ENCODE results near the gene TLX2.
A peak's percentile ranks its signal among the peaks of the same experiment; 100 is the strongest.

Gene TLX2

DNA sequence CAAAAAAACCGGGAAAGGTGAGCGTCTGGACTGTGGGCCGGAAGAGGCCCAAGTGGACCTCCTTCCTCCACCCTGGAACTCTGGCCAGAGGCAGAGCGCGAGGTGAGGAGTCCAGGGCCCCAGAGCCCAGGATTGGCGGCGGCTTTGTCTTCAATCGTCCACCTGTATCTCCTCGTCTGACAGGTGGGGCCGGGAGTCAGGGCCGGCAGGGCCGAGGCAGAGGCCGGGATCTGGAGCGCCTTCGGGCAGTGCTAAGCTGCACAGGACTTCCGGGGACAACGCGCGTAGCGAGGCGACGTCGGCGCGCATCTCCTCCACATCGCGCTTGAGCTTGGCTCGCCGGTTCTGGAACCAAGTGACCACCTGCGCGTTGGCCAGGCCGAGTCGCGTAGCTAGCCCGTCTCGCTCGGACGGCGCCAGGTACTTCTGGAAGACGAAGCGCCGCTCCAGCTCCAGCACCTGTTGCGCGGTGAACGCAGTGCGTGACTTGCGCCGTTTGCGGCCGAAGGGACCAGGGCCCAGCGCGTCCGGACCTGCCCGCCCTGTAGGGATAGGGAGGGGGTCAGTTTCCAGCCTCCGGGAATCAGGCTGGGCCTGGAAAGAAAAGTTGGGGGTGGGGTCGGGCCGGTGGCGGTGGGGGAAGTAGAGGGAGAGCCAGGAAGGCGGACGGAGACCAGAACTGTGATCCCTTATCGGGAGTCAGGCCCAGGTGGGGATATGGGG, 16.3 kb upstream of the TLX2 start:
- no peak for DNase-seq

DNA sequence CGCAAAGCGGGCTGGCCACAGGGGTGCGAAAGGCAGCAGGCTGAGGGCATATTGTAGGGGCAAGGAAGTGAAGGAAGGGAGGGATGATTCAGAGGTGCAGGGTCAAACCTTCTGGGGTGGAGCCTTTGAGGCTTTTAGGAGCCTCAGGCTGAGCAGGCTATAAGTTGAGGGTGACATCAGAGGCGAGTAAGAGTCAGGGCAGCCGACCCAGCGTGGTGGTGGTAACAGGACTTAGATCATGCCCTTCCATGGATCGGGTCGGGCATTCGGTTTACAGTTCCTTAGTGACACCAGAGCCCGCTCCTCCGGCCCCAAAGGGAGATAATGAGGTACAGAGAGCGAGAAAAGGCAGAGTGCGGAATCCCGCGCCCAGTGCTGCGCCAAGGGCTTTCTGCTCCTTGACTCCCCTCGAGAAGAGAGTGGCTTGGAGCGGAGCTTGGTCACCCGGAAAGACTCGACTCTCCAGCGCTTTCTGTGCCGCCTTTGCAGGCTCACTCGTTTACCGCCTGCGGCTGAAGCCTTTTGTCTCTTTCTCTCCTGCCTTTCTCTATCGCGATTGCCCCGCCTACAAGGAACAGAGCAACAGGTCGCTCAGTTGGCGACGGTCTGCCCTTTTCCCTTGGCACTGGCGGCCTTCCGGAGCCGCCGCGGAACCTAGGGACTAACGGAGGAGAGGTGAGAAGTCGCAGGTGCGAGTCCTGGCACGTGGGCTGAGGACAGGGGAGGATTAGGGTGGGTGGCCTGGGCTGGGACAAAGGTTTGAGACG, 15.6 kb upstream of the TLX2 start:
- no peak for DNase-seq

DNA sequence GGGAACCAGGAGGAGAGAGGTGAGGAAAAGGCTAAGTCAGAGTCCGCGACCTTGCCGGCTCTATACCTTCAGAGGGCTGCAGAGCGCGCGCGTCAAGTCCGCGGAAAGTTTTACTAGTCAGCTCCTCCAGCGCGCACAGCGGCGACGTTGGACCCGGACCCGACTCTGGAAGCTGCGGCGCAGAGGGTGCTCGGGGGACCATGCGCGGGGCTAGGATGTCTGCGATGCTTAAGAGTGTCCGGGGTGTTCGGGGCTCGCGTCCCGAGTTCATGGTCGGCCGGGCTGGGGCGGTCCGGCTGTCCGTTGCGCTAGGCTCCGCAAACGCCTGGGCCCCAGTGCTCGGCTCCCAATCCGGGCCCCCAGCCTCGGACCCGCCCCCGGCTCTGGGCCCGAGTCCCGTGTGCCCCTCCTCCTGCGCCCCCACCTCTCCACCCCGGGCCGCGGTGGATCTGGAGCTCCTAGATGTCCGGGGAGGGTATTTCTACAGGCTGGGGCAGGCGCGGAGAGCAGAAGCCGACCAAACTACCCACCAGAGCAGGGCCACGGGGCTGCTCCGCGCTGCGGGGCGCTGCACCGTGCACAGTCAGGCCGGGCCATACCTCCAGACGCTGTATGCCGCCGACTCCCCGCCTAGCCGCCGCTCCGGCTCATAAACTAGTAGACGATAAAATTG, 14.8 kb upstream of the TLX2 start, which contains the start of gene LBX2:
Gene LBX2, minus strand, starts transcription at position 337 of the 673 bp plus-strand sequence. Its CDS starts 66 bp downstream, at position 271.
- no peak for DNase-seq

DNA sequence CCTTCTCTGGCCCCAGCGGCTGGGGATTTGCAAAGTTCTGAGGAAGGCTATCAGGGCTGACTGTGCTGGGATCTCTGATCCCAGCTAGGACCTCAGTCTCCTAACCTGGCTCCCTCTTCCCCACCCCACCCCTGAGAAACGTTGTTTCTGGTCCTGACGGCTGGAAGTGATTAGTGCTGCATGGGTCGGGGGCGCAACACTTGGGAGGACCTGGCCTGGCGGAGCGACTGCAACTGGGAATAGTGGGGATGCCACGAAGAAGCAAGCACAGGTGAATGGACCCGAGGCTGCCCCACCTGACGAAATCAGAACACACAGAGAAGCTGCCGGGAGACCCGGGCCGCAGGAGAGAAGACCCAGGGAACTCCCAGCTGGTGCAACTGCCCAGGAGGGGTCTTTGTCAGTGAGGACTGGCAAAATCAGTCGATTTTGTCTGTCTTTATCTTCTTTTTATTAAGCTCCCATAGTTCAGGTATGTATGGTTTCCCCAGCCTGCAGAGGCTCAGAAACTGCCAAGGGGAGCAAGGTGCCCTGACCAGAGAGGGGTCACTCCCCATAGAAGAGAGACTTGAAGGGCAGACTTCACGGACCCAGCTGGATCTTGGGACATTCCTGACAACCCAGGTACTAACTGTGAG, 14.2 kb upstream of the TLX2 start:
- no peak for DNase-seq

DNA sequence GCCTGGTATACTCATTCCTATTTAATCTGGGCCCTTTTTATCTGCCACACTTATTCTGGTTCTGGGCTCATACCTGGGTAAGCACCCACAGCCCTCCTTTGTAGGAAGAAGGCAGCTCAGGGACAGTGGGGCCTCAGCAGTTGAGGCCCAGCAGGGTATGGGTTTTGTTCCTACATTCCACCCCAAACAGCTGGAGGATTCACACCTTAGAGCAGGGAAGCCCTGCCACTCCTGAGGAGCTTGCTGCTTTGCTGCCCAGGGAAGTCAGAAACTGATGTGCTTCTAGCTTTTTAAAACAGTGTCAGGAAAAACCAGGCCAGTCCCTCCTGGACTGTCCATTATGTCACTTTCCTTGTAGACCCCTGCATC, 13.7 kb upstream of the TLX2 start:
- DNase-seq, result no peak

DNA sequence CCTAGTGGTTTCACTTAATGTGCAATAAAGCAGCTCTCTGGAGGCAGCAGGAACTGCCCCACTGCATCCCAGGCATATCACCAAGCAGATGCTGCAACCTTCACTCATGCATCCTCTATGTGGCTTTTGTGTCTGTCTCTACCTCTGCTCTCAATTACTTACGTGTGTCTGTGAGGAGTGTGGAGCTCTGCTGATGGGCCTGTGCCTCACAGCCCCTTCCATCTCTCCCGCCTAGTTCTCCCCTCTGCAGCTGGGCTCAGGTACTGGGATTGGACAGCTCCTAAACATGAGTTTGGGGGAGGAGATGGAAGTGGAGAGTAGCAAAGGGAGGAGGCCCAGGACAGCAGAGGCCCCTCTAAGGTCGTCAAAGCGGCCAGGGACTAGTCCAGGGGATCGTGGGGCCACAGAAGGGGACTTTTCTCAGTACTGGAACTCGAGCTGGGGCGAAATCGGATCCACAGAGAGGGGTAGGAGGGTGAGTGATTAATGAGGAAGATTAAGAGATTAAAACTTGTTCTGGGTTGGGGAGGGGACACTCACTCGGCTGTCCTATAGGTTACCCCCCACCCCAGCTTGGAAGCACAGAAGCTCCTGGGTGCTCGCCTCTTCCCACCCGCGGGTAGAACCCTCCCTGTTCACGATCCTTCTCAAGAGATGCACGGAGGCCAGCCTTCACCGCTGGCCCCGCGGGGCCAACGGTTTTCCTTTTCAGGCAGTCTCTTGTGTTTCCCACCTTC, 12.7 kb upstream of the TLX2 start:
- DNase-seq, result no peak

DNA sequence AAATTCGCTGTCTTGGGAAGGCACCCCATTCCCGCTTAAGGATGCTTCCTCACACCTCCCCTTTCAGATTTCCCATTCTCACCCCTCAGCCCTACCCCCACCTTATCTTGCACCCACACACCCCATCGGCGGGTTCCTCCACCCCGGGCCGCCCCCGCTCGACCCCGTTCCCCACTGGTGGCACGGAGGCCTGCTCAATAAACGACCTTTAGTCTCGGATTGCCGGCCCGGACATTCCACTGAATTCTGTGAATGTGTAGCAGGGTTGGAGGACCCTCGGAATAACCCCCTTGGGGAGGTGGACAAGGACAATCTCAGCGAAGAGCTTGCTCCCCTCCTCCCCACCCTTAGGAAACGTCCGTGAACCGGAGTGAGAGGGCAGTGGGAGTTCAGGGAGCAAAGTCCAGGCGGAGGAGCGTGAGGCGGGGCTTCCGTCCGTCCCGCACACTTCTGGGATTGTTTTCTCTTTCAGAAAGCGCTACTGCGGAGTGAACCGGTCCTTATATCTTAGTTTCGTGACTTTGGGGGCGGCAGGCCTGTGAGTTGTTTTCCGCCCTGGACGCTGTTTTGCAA, 12.0 kb upstream of the TLX2 start:
- DNase-seq, result no peak

DNA sequence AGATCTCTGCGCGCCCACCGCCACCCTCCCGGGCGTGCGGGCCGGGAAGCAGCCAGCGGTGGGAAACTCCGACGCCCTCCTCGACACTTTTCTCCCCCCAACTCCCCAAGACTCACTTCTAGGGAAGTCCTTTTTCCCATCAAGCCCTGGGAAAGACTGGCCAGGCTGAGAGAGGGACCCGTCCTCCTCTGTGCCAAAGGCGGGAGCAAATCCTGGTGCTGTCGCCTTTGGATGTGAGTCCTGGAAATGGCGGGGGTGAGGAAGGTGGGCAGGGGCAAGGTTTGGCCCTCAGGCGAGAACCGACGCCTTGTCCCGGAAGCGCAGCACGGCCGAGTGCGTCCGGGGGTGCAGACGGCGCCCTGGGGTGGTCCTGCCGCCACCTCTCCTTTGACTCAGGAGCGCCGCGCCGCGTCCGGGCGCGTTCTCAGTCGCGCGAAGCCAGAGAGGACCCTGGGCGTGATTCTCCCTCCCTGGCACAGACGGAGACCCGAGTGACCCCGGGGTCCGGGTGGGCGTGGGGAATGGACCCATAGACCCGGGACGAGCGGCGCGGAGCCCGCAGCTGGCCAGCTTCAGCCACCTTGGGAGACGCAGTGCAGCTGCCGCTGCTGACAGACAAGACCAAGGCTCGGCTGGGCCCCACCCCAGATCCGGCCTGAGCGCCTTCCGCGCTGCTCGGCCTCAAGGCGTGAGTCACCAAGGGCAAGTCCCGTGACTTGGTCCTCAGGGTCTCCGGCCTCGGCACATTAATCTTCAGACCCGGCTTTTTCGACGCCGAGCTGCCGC, 11.3 kb upstream of the TLX2 start:
- no peak for DNase-seq

DNA sequence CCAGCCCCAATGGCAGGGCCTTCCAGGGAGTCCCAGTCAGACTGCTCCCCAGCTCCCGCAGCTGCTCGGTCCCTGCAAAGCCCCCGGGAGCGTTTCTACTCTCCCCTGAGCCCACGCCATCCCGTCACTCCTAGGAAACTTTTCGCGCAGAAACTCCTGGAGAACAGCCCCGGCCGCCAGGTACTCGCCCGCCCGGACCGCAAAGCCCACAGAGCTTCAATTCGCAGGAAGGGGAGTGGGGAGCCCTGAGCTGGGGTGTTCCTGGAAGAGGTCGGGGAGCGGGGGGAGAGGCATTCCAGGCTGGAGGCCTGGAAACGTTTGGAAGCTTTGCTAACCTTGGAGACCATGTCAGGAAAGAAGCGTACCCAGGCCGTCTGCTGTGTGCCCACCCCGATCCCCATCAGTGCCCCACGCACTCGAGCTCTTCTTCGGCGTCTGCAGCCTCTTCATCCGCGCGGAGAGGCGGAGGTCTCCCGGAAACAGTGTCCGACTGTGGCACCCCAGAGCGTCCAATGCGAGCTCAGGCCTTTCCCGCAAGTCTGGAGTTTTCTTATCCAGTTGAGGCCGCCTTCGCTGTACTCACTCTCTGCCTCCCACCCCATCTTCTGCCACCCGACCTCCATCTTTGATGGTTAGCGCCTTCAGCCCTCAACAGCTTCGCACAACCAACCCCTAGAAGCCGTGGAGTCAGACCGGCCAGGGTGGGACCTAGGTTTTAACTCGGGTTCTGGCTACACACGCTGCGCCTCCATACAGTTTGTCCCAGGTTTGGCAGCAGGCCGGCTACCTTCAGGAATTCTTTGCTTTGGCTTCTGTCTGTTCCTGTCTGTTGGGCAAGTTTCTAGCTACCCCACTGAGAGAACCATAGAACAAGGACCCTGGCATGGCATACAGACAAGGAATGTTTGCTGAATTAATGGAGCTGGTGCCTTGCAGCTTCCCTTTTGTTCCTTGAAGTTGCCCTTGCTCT, 10.5 kb upstream of the TLX2 start:
- DNase-seq, result no peak

DNA sequence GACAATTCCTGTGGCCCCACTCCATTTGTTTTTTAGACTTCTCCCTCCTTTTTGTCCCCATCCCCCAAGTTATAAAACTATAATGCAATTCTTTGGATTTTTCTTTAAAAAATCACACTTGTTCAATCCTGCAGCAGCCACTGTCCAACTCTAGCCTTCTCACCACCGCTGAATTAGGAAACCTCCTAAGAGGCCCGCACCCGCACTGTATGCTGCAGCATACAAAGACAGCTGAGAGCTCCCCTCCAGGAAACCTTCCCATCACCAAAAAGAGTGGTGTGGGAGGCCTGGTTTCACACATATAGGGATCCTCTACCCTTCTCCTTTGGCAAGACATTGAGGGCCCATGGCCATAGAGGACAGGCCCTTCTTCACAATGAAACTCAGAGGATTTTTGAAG, 9.7 kb upstream of the TLX2 start:
- DNase-seq, result no peak

DNA sequence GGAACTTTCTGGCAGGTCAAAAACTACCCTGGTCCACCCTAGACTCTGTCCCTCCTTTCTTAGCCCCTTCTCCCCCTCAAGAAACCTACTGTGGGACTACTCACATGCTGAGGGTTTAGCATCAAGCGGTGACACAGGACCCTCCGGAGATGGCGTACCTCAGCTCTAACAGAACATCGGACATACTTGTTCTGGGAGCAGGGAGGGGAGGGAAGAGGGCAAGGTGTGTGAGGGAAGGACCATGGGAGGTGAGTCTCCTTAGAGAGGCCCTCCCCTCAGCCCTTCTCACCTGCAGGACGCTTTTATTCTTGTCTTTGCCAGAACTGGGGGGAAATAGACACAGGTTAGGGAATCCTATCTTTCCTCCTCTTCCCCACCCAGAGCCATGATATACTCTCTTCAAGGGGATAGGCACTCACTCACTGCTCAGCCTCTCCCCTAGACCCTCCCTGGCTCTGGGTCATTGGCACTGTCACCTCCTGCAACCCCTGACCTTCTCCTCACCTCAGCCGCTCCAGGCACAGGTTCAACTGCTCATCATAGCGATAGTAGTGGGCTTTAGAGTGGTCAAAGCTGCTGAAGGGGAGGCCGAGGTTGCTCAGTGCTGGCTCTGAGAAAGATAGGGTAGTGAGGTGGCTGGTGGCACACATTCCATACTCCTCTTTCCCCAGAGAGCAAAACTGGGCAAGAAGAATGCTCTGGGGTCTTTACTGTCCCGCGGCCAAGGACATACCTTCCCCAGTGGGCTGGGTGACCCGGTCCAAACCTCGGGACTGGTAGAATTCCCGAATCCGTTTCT, 8.6 kb upstream of the TLX2 start:
- DNase-seq, result no peak

DNA sequence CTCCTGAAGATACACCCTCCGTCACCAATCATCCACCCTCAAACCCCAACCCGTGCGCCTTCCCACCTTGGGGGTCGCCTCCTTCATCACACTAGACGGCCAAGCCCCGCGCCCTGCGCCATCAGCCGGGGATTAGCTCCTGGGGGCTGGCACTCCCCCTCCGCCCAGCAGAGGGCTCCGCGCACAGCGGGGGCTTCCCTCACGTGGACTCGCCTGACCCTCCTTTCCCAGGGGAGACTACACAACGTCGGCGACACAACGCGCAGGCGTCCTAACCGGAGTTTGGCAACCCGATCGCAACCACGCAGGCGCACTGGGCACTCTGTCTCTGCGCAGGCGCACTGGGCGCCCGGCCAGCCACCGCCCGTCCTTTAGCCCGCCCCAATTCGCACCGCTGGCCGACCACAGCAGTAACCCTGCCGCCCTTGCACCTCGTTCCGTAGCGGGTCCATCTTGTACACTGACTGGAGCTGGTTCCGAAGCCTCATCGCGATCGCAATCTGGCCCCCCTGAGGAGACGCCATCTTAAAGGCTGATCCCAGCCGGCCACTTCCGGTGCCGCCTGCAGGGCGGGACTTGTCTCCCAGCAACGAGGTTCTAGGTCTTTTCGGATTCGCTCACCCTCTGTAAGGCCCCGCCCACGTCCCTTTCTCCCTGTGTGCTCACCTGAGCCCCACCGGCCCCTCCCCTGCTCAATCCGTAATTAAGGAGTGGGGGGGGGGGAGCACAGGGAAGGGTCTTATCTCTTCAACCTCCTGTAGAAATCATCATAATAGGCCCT, 6.9 kb upstream of the TLX2 start, which contains the start of gene PCGF1:
Gene PCGF1, minus strand, starts transcription at position 551 of the 781 bp plus-strand sequence. Its CDS starts 27 bp downstream, at position 524.
- peak; percentile 96 to 99 for DNase-seq

DNA sequence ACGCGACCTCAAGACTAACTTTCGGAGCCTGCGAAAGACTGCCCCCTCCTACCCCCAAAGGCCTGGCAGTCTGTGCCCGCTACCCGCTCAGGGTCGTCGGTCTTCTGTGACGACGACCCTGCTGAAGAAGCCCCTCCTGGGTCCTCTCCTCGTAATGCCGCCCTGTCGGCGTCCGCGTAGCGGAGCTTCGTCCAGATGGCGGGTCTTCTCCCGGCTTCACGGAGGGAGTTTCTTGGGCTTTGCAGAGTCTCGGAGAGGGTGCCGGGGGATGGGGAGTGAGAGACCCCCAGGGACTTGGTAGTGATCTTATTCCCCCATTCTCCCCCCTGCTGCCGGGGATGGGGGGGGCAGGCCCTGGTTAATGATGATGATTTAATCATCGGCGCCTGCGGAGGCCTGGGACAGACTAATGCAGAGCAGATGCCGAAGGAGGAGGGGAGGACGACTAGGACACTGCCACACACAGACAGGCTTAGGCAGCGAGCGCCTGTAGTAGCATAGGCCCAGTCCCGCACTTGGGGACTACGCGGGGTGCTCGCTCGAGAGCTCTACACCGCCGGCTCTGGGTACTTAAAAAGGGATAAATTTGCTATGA, 6.2 kb upstream of the TLX2 start:
- no peak for DNase-seq

DNA sequence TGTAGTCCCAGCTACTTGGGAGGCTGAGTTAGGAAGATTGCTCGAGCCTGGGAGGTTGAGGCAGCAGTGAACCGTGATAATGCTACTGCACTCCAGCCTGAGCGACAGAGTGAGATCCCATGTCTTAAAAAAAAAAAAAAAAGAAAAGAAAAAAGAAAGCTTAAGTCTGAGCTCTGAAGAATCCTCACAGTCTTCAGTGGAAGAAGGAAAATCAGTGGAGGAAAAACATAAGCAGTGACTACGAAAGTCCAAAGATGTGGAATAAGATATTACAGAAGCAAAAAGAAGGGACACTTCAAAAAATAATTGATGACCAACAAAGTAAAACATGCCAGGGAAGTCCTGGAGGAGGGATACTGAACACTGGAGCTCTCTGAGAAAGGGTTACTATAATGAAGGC, 4.0 kb upstream of the TLX2 start:
- DNase-seq, result no peak

DNA sequence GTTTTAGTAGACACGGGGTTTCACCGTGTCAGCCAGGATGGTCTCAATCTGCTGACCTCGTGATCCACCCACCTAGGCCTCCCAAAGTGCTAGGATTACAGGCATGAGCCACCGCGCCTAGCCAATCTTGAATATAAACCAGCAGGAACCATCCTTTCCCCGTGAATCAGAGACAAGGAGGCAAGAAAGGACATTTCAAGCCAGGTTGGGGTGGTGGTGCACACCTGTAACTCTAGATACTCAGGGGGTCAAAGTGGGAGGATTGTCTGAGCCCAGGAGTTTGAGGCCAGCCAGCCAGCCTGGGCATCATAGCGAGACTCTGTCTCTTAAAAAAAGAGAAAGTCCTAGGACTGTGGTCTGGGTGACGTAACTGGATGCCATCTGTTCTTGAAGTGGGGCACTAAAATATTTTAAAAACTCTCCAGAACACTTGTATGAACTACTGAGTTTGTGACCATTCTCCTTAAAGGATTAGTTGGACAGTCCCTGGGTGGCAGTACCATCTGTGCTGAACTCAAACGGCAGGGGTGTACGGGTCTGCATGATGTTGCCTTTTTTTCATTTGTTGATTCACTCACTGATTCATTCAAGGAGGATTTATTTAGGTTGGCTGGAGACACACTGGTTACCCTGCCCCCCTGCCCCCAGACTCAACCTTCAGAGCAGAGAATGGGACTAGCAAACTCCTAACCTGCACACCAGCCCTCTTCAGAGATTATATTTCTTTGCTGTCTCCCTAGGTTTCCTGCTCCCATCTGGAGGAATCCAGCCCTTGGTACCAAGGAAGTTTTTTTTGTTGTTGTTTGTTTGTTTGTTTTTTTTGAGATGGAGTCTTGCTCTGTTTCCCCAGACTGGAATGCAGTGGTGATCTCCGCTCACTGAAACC, 2.9 kb upstream of the TLX2 start:
- DNase-seq, result no peak

DNA sequence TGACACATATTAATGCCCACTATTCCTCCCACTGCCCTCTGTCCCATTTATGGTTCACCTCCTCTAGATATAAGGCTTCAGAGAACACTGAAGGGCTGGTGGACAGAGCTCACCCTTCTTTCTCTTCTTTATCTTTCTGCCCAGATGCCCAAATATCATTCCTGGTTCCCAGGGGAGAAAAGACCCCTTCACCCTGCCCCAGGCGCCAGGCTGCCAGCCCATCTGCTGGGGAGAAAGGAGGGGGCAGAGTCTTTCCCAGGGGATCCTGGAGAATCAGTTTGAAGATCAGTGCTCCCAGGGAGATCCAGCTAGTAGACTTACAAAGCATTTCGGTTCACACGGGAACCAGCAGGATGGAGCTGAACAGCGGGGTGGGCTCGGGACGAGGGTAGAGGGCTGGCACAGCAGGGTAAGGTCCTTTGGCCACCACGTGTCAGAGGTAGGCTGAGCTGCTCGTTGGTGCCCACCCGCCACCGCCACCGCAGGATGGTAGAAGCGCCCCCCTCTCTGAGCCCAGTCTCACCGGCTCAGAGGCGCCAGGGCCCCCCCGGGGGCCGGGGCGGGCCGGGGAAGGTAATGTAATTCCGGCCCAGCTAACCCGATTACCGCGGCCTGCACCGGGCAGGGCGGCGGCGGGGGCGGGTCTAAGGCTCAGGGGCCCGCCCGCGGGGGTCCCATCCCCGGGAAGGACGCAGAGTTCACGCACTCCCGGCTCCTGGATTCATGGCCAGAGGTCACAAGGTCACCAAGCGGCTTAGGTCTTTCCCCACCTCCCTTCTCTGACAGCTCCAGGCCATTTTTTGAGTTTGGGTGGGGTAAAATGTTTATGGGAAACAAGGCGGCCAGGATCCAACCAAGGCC, 1.3 kb upstream of the TLX2 start:
- DNase-seq, result no peak
